DMS79 treated with DMSO at 0.1 percent for 48 hours (cell line): ENCODE data around the gene SRSF5.

Experiments used
- DNase-seq: peaks from one replicate; lab custom pipeline; 2025; lab: John Stamatoyannopoulos, UW

The SRSF5 gene

GRCh38 chr14:69770559-69770958 is 3.6 kb downstream of the SRSF5 start:
- DNase-seq = no peak

- DNase-seq = no peak
Measured at GRCh38 chr14:69771136-69771535, 4.2 kb downstream of the SRSF5 start.

GRCh38 chr14:69772082-69773017 is 5.4 kb downstream of the SRSF5 start:
- DNase-seq = no peak

- no peak for DNase-seq
Measured at GRCh38 chr14:69773571-69774276, 6.8 kb downstream of the SRSF5 start.

GRCh38 chr14:69775012-69775411 is 8.1 kb downstream of the SRSF5 start:
- no peak for DNase-seq

GRCh38 chr14:69776875-69777453 is 10.0 kb downstream of the SRSF5 start:
- DNase-seq = no peak

- no peak for DNase-seq
Measured at GRCh38 chr14:69779088-69779487, 12.1 kb downstream of the SRSF5 start.

GRCh38 chr14:69780092-69780491 is 13.2 kb downstream of the SRSF5 start:
- DNase-seq = no peak

- no peak for DNase-seq
Measured at GRCh38 chr14:69780952-69781351, 14.0 kb downstream of the SRSF5 start.

GRCh38 chr14:69784942-69785341 is 18.0 kb downstream of the SRSF5 start:
- DNase-seq = no peak

- no peak for DNase-seq
Measured at GRCh38 chr14:69786603-69787002, 19.7 kb downstream of the SRSF5 start.

GRCh38 chr14:69789118-69789640 is 22.2 kb downstream of the SRSF5 start:
- DNase-seq = no peak

GRCh38 chr14:69792887-69793421 is 26.0 kb downstream of the SRSF5 start:
- DNase-seq = no peak

- no peak for DNase-seq
Measured at GRCh38 chr14:69794791-69795190, 27.8 kb downstream of the SRSF5 start.

GRCh38 chr14:69795691-69796090 is 28.7 kb downstream of the SRSF5 start:
- no peak for DNase-seq

- no peak for DNase-seq
Measured at GRCh38 chr14:69796797-69797500, 30.0 kb downstream of the SRSF5 start, which contains the start of gene SLC10A1. Gene SLC10A1 (minus strand): TSS chr14:69797241. CDS start chr14:69797155, 86 bp downstream.

GRCh38 chr14:69797573-69798338 is 30.8 kb downstream of the SRSF5 start:
- no peak for DNase-seq

- no peak for DNase-seq
Measured at GRCh38 chr14:69798339-69798735, 31.4 kb downstream of the SRSF5 start.

GRCh38 chr14:69803753-69804152 is 36.8 kb downstream of the SRSF5 start:
- DNase-seq = no peak

- no peak for DNase-seq
Measured at GRCh38 chr14:69804902-69805301, 38.0 kb downstream of the SRSF5 start.

GRCh38 chr14:69807192-69807591 is 40.2 kb downstream of the SRSF5 start:
- no peak for DNase-seq
